Non-pigmented ciliary epithelial cell (primary cell): ENCODE data around the gene UBE2D2.
"Not testable (repeated sequence)": the region's sequence is repeated elsewhere in the genome, so short reads cannot be mapped to it uniquely, and the experiment has no call there.

ENCODE experiments used
- DNase-seq: peaks from one replicate; pipeline ENCODE4 v3.0.0-alpha.2; 2010; ENCODE audit warnings: low read depth

Gene UBE2D2

DNA sequence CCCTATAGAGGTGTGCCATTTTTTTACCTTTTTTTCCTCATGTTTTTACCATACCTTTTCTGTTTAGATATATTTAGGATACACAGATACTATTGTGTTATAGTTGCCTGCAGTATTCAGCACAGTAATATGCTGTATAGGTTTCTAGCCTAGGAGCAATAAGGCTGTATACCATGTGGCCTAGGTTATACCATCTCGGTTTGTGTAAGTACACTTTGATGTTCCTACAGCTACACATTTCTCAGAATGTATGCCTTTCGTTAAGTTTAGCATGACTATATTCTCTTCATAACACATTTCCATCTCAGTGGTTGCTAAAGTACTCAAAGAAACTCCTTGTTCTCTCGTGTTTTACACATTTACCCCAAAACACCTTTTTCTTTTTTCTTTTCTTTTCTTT is 23.0 kb downstream of the UBE2D2 start:
- no peak for DNase-seq

GRCh38 chr5:139588116-139588515 is 27.0 kb downstream of the UBE2D2 start:
- not testable (repeated sequence) for DNase-seq

DNA sequence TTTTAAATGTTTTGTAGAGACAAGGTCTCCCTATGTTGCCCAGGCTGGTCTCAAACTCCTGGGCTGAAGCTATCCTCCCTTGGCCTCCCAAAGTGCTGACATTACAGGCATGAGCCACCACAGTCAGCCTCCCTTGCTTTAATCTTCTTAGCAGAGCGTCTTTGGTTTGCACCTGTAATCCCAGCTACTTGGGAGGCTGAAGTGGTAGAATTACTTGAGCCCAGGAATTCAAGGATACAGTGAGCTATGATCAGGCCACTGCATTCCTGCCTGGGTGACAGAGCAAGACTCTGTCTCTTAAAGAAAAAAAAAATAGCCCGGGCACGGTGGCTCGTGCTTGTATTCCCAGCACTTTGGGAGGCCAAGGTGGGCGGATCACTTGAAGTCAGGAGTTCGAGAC is 27.8 kb downstream of the UBE2D2 start:
- no peak for DNase-seq

- no peak for DNase-seq
Observed at GRCh38 chr5:139592289-139592688, 31.1 kb downstream of the UBE2D2 start.

- not testable (repeated sequence) for DNase-seq
Observed at GRCh38 chr5:139593076-139593475, 31.9 kb downstream of the UBE2D2 start.

- no peak for DNase-seq
Observed at GRCh38 chr5:139593716-139594319, 32.7 kb downstream of the UBE2D2 start.

DNA sequence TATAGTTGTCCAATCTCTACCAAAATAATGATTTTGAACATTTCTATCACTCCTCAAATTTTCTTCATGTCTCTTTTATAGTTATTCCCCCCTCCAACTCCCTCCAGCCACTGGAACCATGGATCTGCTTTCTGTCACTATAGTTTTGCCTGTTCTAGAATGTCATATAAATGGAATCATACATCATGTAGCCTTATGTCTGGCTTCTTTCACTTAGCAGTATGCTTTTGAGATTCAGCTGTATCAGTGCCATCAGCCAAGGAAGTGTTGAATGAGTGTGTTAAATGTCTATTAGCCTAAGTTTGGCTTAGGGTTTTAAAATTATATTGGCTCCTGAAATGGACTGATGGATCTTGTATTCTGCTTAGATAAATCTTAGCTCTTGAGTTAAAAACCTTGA is 36.0 kb downstream of the UBE2D2 start:
- no peak for DNase-seq

DNA sequence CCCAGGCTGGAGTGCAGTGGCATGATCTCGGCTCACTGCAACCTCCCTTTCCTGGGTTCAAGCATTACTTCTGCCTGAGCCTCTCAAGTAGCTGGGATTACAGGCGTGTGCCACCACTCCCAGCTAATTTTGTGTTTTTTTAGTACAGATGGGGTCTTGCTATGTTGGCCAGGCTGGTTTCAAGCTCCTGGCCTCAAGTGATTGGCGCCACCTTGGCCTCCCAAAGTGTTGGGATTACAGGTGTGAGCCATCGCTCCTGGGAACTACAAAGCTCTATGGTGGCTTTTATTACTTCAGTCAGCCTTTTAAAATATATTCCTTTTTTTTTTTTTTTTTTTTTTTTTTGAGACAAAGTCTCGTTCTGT is 37.4 kb downstream of the UBE2D2 start:
- DNase-seq = not testable (repeated sequence)

DNA sequence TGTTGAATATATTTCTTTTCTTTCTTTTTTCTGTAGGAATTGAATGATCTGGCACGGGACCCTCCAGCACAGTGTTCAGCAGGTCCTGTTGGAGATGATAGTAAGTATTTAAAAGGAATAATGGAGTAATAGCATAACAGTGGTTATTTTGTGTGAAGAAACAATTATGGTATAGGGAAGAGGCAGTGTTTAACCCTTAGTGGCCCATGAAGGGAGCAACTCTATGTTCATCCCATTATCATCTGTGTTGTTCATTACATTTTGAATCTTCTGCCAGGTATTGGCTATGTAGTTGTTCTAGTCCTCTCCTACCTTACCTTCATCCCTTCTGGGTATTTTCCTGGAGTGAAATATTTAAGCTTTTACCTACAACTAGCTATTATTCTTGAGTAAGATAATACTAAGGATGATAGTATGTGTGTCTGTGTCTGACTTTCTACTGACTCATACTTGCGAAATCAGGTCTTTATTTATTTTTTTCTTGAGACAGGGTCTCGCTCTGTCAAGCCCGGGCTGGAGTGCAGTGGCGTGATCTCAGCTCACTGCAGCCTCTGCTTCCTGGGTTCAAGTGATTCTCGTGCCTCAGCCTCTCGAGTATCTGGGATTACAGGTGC is 39.3 kb downstream of the UBE2D2 start:
- peak; percentile 45 for DNase-seq

GRCh38 chr5:139601429-139601828 is 40.3 kb downstream of the UBE2D2 start:
- DNase-seq = no peak

DNA sequence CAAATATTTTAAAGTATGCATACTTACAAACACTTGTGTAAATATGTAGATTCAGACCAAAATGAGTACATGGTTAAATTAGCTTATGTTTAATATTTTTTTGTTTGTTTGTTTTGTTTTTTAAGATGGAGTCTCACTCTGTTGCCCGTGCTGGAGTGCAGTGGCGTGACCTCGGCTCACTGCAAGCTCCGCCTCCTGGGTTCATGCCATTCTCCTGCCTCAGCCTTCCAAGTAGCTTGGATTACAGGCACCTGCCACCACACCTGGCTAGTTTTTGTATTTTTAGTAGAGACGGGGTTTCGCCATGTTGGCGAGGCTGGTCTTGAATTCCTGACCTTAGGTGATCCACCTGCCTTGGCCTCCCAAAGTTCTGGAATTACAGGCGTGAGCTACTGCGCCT is 40.8 kb downstream of the UBE2D2 start:
- not testable (repeated sequence) for DNase-seq

DNA sequence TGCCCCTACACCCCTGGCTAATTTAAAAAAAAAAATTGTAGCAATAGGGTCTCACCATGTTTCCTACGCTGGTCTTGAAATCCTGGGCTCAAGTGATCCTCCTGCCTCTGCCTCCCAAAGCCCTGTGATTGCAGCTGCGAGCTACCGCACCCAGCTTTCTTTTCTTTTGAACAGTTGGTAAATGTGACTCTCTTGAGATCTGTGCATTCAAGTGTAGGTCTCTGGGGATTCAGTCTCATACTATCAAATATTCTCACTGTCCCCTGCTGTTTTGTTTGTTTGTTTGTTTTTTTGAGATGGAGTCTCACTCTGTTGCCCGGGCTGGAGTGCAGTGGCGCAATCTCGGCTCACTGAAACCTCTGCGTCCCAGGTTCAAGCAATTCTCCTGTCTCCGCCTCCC is 44.7 kb downstream of the UBE2D2 start:
- DNase-seq = no peak

DNA sequence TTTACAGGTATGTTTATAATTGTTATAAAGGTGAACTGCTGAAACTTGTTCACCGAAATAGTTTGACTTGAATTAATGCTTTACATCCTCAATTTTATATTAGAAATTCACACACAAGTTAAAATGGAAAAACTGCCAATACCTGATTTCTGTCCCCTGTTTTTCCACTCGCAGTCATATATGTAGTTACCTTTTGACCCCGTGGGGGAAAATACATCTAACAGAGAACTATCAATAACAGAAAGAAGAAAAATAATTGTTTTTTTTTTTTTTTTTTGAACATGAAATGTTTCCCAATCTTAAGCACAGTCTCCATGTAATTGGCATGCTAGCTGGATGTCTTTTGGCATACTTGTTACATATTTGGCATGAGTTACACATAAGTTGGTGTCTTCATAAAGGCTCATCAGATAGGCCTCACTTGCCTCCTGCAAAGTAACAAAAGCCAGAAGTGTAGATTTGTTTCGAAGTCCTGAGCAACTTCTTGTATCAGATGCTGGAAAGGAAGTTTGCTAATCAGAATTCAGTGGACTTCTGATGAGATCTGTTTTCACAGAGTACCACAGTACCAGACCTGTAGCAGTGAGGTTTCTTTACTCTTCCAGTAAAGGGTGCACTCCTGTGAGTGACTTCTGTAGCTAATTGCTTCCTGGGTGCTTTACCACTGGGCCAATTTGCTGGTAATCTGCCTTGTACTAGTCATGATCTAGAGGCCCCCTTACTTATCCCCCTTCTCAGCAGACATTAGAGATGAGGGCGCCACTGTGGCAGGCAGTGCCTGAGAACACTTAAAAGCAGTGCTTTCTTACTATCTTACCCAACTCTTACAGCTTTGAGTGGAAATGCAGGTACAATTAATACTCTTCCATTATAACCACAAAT is 50.8 kb downstream of the UBE2D2 start:
- no peak for DNase-seq

DNA sequence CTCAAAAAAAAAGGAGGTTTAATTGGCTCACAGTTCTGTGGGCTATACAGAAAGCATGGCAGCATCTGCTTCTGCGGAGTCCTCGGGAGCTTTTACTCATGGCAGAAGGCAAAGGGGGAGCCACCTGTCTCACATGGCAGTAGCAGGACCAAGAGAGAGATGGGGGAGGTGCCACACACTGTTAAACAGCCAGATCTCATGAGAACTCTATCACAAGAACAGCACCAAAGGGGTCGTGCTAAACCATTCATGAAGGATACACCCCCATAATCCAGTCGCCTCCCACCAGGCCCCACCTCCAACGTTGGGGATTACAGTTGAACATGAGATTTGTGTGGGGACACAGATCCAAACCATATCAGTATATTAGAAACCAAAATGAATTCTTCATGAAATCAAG is 58.7 kb downstream of the UBE2D2 start:
- no peak for DNase-seq

DNA sequence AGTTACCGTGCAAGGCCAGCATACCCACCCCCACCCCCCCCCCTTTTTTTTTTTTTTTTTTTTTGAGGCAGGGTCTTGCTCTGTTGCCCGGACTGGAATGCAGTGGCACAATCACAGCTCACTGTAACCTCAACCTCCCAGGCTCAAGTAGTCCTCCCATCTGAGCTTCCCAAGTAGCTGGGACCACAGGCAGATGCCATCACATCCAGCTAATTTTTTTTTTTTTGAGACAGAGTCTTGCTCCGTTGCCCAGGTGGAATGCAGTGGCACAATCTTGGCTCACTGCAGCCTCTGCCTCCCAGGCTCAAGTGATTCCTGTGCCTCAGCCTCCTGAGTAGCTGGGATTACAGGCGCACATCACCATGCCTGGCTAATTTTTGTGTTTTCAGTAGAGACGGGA is 64.3 kb downstream of the UBE2D2 start:
- DNase-seq = not testable (repeated sequence)

GRCh38 chr5:139630855-139631254 is 69.7 kb downstream of the UBE2D2 start:
- no peak for DNase-seq

DNA sequence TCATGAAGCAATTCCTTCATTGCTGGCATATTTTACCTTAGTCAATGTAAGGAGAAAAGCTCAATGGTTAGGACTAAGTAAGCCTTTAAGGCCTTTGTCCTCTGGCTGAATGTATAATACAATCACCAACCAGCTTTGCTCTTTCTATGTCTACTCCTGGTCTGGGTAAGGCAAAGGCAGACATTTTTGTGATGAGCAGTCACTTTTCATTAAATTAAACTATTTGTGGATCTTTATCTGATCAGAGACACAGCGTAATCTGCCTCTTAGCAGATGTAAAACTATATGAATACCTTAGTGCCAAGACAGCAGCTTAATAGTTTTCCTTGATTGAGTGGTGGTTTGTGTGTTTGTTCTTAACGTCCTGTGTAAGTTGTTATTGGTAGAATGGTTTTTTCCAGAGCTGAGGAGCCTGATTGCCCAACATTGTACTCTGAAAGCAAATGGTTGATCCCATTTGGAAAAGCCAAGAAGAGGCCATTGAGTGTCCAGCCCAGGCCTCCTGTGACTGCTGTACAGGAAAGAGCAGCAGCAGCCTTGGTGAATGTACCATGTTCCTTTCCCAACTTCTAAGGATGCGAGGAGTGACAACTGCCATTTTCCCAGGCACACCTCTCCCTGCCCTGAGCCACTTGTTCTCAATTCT is 70.5 kb downstream of the UBE2D2 start:
- DNase-seq = no peak

GRCh38 chr5:139633295-139634027 is 72.3 kb downstream of the UBE2D2 start:
- no peak for DNase-seq

DNA sequence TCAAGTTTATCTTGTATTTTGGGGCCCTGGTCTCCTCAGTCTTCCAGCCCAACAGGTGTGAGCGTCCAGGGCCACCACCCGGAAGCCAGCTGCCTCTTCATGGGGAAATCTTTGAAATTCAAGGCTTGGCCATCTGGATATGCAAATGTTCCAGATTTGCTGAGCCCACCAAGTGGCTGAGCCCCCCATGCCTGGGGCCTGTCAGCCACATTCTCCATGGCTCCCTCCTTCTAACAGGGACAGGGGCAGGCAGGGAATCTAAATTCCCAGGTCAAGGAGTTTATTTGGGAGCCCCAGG is 72.8 kb downstream of the UBE2D2 start:
- DNase-seq = no peak

DNA sequence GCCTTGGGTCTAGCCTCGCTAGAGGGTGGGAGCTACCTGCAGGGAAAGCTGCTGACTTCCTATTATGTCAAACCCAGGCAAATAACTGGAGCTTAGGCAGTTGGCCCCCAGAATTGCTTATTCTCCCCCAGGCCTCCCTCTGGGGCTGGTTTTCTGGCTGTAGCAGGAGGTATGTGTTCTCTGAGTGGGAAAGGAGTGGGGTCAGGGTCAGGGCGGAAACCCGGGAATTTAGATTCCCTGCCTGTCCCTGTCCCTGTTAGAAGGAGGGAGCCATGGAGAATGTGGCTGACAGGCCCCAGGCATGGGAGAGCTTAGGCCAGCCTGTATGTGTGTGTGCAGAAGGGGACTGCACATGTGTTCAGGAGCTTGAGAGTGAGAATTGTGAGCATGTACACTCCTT is 73.4 kb downstream of the UBE2D2 start:
- no peak for DNase-seq

GRCh38 chr5:139635191-139635590 is 74.1 kb downstream of the UBE2D2 start:
- DNase-seq = no peak

DNA sequence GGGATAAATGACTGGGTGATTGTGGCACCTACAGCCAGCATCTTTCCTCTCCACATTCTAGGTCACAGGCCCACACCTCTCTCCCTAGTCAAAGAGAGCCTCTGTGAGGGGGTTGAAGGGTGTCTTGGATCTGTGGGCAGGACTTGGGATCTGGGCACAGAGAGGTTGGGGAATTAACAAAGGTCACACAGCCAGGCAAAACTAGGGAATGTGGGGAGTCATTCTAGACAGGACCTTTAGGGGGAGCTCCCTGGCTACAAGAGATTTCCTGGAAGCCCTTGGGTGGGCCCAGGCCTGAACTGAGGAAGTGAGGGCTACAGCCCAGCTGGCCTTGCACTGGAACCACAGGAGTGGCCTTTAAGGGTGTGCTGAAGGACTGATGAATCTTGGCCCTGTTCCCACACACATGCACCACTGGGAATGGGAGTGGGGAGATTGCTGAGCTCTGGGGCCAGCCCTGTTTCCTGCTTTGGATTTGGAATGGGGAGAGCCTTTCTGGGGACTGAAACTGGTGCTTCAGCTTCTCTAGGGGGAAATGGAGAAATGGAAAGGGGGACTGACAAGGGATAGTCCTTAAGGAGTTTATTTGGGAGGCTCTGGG is 74.6 kb downstream of the UBE2D2 start:
- DNase-seq = no peak
